Stimulated activated CD8-positive, alpha-beta memory T cell treated with anti-CD3 and anti-CD28 coated beads, Interleukin-7, amount 100 ng/mL, for 4 hours (primary cell): ENCODE data around the gene COL24A1.
"Not testable (repeated sequence)": the region's sequence is repeated elsewhere in the genome, so short reads cannot be mapped to it uniquely, and the experiment has no call there.

Experiments
- DNase-seq, 2 donors: peaks; one replicate each; pipeline ENCODE4 v3.0.0-alpha.2; 2020; ENCODE audit warnings: low read depth in 2 of 2

The COL24A1 gene

GRCh38 chr1:85992791-85993190 is 163.8 kb downstream of the COL24A1 start:
- DNase-seq, result no peak

GRCh38 chr1:85991261-85991660 is 165.3 kb downstream of the COL24A1 start:
- no peak for DNase-seq

- DNase-seq, result no peak
Observed at GRCh38 chr1:85984636-85985035, 171.9 kb downstream of the COL24A1 start.

- no peak for DNase-seq
Observed at GRCh38 chr1:85983316-85983715, 173.3 kb downstream of the COL24A1 start.

GRCh38 chr1:85976516-85977205 is 179.9 kb downstream of the COL24A1 start:
- no peak for DNase-seq

- no peak for DNase-seq
Observed at GRCh38 chr1:85975912-85976371, 180.6 kb downstream of the COL24A1 start.

- DNase-seq, result no peak
Observed at GRCh38 chr1:85962457-85962856, 194.1 kb downstream of the COL24A1 start.

- no peak for DNase-seq
Observed at GRCh38 chr1:85957760-85958159, 198.8 kb downstream of the COL24A1 start.

- DNase-seq, result not testable (repeated sequence)
Observed at GRCh38 chr1:85955218-85955617, 201.4 kb downstream of the COL24A1 start.

GRCh38 chr1:85952460-85952859 is 204.1 kb downstream of the COL24A1 start:
- DNase-seq, result no peak

- DNase-seq, result no peak
Observed at GRCh38 chr1:85947186-85947585, 209.4 kb downstream of the COL24A1 start.

- DNase-seq, result no peak
Observed at GRCh38 chr1:85943945-85944344, 212.6 kb downstream of the COL24A1 start.

- no peak for DNase-seq
Observed at GRCh38 chr1:85943526-85943925, 213.0 kb downstream of the COL24A1 start.

- no peak for DNase-seq
Observed at GRCh38 chr1:85940656-85941306, 215.8 kb downstream of the COL24A1 start.

- DNase-seq, result no peak
Observed at GRCh38 chr1:85938829-85939228, 217.7 kb downstream of the COL24A1 start.

- DNase-seq, result no peak
Observed at GRCh38 chr1:85936470-85936869, 220.1 kb downstream of the COL24A1 start.

- DNase-seq, result no peak
Observed at GRCh38 chr1:85936057-85936456, 220.5 kb downstream of the COL24A1 start.

GRCh38 chr1:85935234-85935633 is 221.3 kb downstream of the COL24A1 start:
- DNase-seq, result no peak

- no peak for DNase-seq
Observed at GRCh38 chr1:85934516-85934915, 222.1 kb downstream of the COL24A1 start.

- no peak for DNase-seq
Observed at GRCh38 chr1:85933961-85934360, 222.6 kb downstream of the COL24A1 start.

- no peak for DNase-seq
Observed at GRCh38 chr1:85911742-85912141, 244.8 kb downstream of the COL24A1 start.

- no peak for DNase-seq
Observed at GRCh38 chr1:85900921-85901320, 255.7 kb downstream of the COL24A1 start.

GRCh38 chr1:85898861-85899260 is 257.7 kb downstream of the COL24A1 start:
- DNase-seq, result no peak
